Mesodermal cell (in vitro differentiated cells): Measurements from ENCODE around the gene ADAM12.

Experiments
- H3K27ac ChIP-seq: 2 replicates; pipeline ENCODE4 v1.7.0; 2013; ENCODE audit warnings: mild to moderate bottlenecking, low read depth, low read length, moderate library complexity; ENCODE audit not compliant: severe bottlenecking
- H3K36me3 ChIP-seq: 2 replicates; pipeline ENCODE4 v1.7.1; 2013; ENCODE audit warnings: mild to moderate bottlenecking, low read length, moderate library complexity; ENCODE audit not compliant: control insufficient read depth, insufficient read depth
- H3K4me1 ChIP-seq: one replicate; pipeline ENCODE4 v1.7.1; 2013; ENCODE audit warnings: mild to moderate bottlenecking, low read length; ENCODE audit not compliant: insufficient read depth, control insufficient read depth, poor library complexity, severe bottlenecking
- H3K4me3 ChIP-seq: 2 replicates; pipeline ENCODE4 v1.7.0; 2013; ENCODE audit warnings: low read length, control low read depth, mild to moderate bottlenecking; ENCODE audit not compliant: insufficient read depth, poor library complexity, severe bottlenecking; ENCODE audit errors: extremely low read depth
- H3K9me3 ChIP-seq: 2 replicates; pipeline ENCODE4 v1.7.1; 2013; ENCODE audit warnings: mild to moderate bottlenecking, low read length, moderate library complexity; ENCODE audit not compliant: control insufficient read depth
- whole genome bisulfite sequencing, 2 experiments: methylation state at CpG; one replicate each; pipeline ENCODE4 v1.1.5; 2013; ENCODE audit warnings: missing lambda C conversion rate in 2 of 2; ENCODE audit not compliant: insufficient coverage in 2 of 2; 5-methylcytosine and 5-hydroxymethylcytosine counted together

ADAM12 gene

DNA sequence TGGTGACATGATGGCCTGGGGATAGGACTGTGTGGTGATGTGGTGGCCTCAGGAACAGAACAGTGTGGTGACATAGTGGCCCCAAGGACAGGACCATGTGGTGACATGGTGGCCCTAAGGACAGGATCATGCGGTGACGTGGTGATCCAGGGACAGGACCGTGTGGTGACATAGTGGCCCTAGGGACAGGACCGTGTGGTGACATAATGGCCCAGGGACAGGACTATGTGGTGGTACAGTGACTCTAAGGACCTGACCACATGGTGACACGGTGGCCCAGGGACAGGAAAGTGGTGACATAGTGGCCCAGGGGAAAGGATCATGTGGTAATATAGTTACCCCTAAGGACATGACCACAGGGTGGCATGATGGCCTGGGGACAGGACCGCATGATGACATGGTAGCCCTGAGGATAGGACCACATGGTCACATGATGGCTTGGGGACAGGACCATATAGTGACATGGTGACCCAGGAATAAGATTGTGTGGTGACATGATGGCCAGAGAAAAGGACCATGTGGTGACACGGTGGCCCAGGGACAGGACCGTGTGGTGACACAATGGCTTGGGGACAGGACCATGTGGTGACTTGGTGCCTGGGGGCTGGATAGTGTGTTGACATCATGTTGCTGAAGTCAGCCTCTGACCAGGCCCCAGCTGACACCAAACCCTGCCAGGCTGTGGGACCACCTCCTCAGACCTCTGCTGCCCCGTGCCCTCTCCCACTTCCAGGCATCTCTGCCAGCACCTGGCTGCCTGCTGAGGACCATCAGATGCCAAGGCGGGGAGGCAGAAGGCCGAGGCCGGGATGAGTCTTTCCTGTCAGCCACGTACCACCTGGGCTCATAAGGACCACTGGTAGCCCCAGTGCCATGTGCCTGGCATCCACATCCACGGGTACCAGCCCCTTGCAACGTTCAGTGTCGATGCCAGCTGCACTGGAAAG, 99.5 kb downstream of the ADAM12 start:
- H3K27ac ChIP-seq = no peak overlapping the region
- H3K4me3 ChIP-seq = no peak overlapping the region
- H3K36me3 ChIP-seq = no peaks in the 10 kb centered on the region
- no peaks in the 10 kb centered on the region for H3K4me1 ChIP-seq
- no peaks in the 10 kb centered on the region for H3K9me3 ChIP-seq
- WGBS, 2 experiments = 91 to 94% methylated on average over 14 to 15 of the region's 16 CpGs

DNA sequence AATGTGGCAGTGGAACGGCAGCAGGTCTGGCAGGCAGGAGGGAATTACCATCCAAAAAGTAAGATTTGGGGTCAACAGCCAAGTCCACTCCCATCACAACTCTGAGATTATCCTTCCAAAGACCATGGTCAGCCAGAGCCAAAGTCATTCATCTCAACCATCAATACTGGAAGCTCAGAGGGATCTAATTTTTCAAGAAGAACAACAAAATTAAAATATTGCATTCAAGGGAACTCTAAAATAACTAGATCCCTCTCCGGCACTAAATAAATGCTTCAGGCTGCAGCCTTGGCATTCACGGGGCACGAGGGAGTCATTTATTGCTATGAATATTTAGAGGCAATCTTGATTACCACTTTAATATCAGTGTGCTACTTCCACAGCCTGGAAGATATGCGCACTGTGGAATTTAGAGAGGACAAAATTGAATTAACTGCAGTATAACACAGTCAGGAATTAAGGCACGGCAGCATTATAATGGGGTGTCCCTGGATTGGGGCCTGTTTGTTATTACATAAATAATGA, 102.0 kb downstream of the ADAM12 start:
- no peak overlapping the region for H3K27ac ChIP-seq
- WGBS, 2 experiments = no CpG with 5 or more reads among the region's 6 CpGs
- H3K4me1 ChIP-seq = no peaks in the 10 kb centered on the region
- no peaks in the 10 kb centered on the region for H3K9me3 ChIP-seq
- H3K36me3 ChIP-seq = no peaks in the 10 kb centered on the region
- H3K4me3 ChIP-seq = no peak overlapping the region

DNA sequence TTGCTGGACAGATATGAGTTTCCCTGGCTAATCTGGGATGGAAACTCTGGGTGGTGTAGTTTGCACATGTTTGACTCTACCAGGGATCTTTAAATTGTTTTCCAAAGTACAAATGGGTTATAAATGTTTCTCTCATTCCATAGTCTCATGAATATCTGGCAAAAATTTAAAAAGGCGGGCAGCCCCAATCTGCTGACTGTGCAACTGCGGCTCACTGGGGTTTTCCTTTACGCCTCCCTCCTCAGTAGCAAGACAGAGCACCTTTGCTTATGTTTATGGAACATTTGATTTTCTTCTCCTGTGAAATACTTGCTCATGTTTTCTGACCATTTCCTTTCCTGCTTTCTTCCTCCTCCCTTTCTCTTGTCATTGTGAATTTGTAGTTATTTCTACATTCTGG, 105.0 kb downstream of the ADAM12 start:
- Histone ChIP-seq H3K27ac (no peak overlapping the region), H3K4me3 (no peak overlapping the region), H3K9me3 (no peaks in the 10 kb centered on the region), H3K4me1 (no peaks in the 10 kb centered on the region), H3K36me3 (no peaks in the 10 kb centered on the region)
- WGBS, 2 experiments = 96 to 100% methylated on average over 2 to 3 of the region's 3 CpGs

DNA sequence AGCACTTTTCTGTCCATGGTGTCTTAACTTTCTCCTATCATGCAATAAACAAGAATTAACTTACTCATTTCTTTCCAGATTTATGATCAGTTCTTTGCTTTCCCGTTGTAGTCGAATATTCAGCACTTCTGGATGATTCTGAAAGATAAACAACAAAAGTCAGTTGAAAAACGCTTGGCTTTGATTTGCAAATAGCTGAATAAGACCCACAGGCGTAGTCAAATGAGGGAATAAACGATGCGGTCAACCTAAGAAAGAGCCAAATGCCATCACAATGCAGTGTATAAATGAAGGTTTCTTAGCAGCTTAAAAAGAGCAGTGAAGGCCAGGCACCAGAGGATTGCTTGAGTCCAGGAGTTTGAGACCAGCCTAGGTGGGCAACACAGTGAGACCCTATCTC, 109.4 kb downstream of the ADAM12 start:
- Histone ChIP-seq H3K9me3 (no peaks in the 10 kb centered on the region), H3K36me3 (no peaks in the 10 kb centered on the region), H3K27ac (no peak overlapping the region), H3K4me1 (no peaks in the 10 kb centered on the region), H3K4me3 (no peak overlapping the region)
- 53 to 61% methylated on average over 6 of the region's 6 CpGs for whole genome bisulfite sequencing, 2 experiments

DNA sequence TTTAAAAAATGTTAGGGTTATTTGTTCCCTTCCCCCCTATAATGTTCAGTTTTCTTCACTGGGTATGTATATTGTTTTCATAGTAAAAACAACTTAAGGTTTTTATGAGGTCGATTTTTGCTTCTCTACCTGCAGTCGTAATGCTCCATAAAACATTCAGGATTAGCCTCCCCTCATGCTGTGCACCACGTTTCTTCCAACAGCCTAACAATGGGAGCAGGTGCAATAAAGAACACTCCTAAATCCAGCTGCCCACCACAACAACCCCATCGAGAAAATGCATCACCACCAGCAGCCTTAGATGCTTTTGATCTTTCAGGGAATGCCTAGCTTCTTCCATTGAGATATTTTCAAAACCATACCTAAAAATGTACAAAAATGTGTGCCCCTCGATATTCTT, 111.1 kb downstream of the ADAM12 start:
- no peaks in the 10 kb centered on the region for H3K36me3 ChIP-seq
- no peak overlapping the region for H3K27ac ChIP-seq
- H3K4me3 ChIP-seq = no peak overlapping the region
- no peaks in the 10 kb centered on the region for H3K4me1 ChIP-seq
- 42 to 64% methylated on average over 2 of the region's 5 CpGs for WGBS, 2 experiments
- no peaks in the 10 kb centered on the region for H3K9me3 ChIP-seq

DNA sequence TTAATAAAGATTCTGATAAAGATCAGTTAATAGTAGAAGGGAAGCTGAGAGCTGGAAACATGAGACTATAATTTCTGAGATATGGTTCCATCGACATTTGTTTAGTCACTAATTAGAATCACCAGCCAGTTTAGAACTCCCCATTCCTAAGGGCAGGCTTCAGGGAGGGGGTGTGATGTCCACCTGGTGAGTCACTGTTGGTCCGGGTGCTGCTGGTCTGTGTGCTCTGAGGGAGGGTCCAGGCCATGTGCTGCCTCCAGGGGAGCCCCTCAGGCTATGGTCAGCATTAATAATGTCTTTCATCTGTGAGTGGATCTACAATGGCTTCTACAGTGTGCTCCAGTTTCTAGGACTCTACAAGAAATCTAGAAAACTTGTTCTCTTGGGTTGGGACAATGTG, 115.8 kb downstream of the ADAM12 start:
- Histone ChIP-seq H3K27ac (no peak overlapping the region), H3K36me3 (no peaks in the 10 kb centered on the region), H3K4me3 (no peak overlapping the region), H3K4me1 (no peaks in the 10 kb centered on the region), H3K9me3 (no peaks in the 10 kb centered on the region)
- no CpG with 5 or more reads among the region's 2 CpGs for WGBS, 2 experiments

DNA sequence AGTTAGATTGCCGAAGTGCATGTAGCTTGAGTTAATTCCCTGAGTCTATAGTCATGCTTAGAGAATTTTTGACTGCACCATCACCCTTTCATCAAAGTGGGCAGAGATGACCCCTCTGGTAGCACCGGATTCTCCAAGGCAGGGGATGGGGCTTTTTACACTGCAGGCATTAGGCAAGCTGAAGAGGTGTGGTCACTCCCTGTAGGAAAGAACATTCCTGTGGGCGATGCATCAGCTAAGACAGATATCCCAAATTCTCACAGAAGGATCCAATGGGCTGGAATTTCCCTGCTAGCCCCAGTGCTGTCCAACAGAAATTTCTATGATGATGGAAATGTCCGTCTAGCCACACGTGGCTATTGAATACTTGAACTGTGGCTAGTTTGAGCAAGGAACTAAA, 118.2 kb downstream of the ADAM12 start:
- no peak overlapping the region for H3K27ac ChIP-seq
- no peaks in the 10 kb centered on the region for H3K4me1 ChIP-seq
- WGBS, 2 experiments = 73 to 100% methylated on average over 2 of the region's 5 CpGs
- H3K4me3 ChIP-seq = no peak overlapping the region
- H3K9me3 ChIP-seq = peaks cover 11% of the 10 kb centered on the region
- no peaks in the 10 kb centered on the region for H3K36me3 ChIP-seq

DNA sequence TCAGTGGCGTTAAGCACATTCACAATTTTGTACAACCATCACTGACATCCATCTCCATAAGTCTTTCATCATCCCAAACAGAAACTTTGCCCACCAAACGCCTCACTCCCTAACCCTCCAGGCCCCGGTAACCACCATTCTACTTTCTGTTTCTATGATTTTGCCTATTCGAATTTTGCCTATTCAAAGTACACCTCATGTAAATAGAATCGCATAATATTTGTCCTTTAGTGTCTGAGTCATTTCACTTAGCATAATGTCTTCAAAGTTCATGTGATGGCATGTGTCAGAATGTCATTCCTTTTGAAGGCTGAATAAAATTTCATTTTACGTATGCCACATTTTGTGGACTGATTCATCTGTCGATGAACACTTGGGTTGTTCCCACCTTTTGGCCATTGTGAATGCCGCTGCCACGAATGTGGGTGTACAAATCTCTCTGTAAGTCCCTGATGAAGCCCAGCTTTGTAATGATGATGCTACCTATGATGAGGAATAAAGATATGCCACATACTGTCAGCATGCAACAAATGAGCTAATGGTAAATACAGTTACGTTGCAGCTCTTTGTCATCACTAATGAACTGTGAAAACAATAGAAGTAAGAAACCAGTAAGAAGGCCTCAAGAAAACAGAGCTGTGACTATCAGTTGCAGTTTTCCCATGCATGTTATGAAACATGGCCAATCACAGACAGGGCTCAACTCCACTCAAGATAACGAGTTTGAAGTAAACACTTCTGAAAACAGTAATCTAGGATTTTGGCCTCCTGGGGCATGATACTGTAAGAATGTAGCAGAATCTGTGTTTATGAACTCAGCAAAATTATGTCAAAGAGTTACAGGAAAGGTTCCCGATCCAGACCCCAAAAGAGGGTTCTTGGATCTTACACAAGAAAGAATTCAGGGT, 120.0 kb downstream of the ADAM12 start:
- WGBS, 2 experiments = 81 to 97% methylated on average over 6 of the region's 12 CpGs
- Histone ChIP-seq H3K36me3 (no peaks in the 10 kb centered on the region), H3K27ac (no peak overlapping the region), H3K4me1 (no peaks in the 10 kb centered on the region), H3K4me3 (no peak overlapping the region), H3K9me3 (peaks cover 11% of the 10 kb centered on the region)

DNA sequence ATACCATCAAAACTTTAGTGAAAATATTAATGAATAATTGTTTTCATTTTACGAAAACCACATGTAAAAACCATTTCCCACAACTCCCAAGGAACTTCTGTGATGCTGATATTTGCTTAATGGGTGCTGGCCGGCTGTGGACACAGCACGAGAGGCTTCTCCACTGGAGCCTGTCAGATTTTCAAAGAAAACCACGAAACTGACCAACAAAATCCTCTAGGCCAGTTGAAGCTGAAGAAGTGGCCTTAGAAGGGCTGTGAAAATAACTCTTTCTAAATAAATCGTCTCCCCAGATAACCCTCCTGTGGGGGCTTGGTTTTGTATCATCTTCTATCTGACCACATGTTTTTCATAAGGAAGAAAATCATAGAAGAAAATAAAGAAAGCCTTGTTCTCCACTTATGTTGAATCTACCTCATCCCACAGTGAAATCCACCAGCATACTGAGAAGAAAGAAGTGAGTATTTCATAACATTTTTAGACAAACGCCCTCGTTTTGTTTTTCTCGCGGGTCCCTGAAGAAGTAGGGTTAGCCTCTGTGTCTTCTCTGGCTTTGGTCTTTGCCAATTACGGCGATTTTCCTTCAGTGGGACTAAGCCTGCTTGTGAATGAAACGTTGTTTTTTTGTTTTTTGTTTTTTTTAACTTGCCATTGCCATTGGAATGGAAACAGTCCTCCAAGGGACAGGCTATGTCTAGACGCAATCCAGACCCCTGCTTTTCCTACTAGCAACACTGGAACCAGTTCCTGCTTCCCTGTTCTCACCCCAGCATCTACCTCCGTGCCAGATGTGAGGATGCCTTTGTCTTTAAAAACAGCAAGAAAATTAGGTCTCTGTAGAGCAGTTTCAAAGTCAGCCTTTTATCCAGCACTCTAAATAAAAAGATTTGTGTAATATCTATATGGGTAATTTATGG, 123.9 kb downstream of the ADAM12 start:
- WGBS, 2 experiments = 95 to 98% methylated on average over 7 to 8 of the region's 14 CpGs
- H3K27ac ChIP-seq = peak overlapping the region; percentile 61
- no peak overlapping the region for H3K4me3 ChIP-seq
- H3K36me3 ChIP-seq = no peaks in the 10 kb centered on the region
- no peaks in the 10 kb centered on the region for H3K4me1 ChIP-seq
- H3K9me3 ChIP-seq = peaks cover 11% of the 10 kb centered on the region
